ENCODE data around the gene RAB40C.

The RAB40C gene

DNA sequence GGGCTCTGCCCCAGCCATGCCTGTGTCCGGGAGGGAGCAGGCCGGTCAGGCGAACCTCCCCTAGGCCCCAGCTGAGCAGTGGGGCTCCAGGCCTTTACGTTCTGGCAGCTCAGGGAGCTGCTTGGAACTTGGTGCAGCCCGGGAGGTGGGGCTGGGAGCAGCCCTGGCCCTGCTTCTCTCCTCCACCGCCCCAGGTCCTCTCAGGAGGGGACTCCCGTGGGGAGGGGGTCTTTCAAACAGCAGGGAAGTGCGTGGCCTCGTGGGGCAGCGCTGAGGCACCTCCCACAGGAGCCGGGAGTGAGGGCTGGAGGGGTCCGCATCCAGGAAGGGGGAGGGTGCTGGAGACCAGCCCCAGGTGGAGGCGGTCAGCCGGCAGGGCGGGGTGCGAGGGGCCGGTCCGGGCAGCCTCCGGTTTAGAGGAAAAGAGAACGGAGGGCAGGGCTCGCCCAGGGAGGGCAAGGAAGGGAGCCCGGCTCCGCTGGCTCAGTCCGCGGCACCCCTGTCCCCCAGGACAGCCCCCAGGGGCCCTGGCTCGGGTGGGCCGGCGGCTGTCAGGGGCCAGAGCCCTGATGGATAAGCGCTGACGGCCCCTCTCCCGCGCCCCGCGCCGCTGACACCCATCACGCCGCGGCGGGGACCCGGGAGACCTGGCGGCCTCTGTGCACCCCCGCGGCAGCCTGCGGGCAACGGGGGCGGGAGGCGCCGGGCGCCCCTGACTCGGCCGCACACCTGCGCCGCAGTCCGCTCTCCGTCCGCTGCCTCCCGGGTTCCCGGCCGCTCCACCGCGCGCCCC, 30.3 kb upstream of the RAB40C start:
- no peak for DNase-seq

- no peak for DNase-seq
Measured at GRCh38 chr16:560204-560700, 29.6 kb upstream of the RAB40C start, which contains the start of gene PRR35. Gene PRR35 (plus strand): TSS chr16:560394. CDS start chr16:563295, 2,901 bp downstream.

DNA sequence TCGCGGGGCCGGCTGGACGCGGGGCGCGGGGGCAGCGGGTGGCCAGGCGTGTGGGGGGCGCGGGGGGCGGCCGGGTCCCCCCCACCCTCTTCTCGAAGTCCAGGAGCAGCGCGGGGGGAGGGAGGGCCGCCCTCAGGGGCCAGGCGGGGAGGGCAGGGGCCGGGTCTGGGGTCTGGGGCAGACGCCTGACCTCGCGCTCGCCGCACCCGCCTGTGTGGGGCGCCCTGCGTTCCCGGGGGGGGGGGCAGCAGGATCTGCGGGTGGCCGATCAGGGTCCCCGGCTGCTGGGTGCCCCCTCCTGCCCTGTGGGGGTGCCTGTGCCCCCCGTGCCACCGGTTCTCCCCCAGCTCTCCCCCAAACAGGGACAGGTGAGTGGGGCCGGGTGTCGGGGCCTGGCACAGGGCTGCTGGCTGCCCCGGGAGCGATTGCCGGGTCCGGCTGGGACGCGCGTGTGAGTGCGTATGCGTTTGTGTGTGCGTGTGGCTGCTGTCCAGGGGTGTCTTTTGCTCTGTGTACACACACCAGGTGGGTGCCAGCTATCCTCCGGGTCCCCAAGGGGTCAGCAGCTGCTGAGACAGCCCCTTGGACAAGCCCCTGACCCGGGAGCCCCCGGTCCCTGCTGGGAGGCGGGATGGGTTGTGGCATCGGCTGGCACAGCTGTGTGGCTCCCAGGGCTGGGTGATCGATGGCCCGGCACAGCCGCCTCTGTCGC, 29.0 kb upstream of the RAB40C start:
- DNase-seq, result no peak

- no peak for DNase-seq
Measured at GRCh38 chr16:561413-561794, 28.5 kb upstream of the RAB40C start.

- no peak for DNase-seq
Measured at GRCh38 chr16:561957-562938, 27.6 kb upstream of the RAB40C start.

- DNase-seq, result no peak
Measured at GRCh38 chr16:563072-563644, 26.7 kb upstream of the RAB40C start.

DNA sequence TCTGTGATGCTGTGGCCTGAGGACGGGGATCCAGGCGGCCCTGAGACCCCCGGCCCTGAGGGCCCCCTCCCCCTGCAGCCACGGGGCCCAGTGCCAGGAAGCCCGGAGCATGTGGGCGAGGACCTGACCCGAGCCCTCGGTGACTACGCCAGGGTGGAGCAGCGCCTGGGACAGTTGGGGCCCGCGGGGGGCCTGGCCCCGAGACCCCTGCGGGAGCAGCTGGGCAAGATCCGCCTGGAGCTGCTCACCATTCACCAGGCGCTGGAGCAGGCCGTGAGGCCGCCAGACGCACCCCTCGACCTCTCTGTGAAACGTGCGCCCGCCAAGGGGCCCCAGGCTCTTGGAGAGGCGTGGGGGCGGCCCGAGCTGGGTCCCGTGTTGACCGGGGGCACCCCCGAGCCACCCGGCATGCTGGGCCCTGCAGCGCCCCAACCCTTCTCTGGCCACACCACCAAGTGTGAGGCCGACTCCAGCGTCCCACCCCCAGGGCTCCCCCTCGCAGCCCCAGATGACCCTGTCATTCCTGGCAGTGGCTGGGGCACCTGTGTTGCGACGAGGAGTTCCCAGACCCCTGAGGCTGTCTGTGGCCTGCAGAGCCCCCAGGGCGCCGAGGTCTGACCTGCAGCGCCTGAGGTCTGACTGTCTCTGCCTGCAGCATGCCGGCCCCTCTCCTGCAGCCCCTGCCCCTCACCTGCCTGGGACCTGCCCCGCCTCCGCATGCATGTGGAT, 25.0 kb upstream of the RAB40C start:
- no peak for DNase-seq

- no peak for DNase-seq
Measured at GRCh38 chr16:565419-566330, 24.2 kb upstream of the RAB40C start.

GRCh38 chr16:566475-567372, 23.1 kb upstream of the RAB40C start, which contains the start of gene NHLRC4:
Gene NHLRC4 (plus strand): TSS chr16:567005. CDS start chr16:568048, 1,043 bp downstream.
- peak; percentile 58 for DNase-seq

DNA sequence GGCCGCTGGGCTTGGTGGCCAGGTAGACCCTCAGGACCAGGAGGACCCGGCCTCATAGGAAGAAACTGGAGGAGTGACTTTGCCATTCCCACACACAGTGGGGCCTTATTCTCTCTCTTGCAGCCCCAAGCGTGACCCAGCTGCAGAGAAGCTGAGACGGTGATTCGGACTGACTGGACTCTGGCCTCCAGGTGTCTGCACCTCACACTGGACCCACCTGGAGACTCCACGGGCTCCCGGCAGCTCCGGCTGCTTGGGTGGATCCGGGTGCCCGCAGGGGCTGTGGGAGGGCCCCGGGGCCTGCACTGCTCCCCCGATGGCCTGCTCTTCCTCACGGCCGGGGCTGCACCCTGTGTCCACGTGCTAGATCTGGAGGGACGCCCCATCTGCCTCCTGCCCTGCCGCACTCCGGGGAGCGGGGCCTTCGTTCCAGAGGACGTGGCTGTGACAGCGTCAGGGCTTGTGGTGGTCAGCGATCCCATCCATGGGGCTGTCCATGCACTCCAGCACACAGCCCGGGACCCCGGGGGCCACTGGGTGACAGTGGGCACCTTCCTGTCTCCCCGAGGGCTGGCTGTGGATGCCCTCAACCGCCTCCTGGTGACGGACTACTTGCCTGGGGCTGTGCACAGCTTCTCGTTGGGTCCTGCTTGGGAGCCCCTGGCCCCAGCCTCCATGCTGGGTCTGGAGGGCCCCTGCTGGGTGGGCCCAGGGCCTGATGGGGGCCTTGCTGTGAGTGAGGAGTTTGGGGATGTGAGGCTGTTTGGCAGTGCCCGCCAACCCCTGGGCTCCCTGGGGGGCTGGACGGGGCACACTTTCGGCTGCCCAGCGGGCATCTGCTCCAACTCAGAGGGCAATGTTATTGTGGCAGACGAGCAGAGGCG, 22.3 kb upstream of the RAB40C start:
- no peak for DNase-seq

DNA sequence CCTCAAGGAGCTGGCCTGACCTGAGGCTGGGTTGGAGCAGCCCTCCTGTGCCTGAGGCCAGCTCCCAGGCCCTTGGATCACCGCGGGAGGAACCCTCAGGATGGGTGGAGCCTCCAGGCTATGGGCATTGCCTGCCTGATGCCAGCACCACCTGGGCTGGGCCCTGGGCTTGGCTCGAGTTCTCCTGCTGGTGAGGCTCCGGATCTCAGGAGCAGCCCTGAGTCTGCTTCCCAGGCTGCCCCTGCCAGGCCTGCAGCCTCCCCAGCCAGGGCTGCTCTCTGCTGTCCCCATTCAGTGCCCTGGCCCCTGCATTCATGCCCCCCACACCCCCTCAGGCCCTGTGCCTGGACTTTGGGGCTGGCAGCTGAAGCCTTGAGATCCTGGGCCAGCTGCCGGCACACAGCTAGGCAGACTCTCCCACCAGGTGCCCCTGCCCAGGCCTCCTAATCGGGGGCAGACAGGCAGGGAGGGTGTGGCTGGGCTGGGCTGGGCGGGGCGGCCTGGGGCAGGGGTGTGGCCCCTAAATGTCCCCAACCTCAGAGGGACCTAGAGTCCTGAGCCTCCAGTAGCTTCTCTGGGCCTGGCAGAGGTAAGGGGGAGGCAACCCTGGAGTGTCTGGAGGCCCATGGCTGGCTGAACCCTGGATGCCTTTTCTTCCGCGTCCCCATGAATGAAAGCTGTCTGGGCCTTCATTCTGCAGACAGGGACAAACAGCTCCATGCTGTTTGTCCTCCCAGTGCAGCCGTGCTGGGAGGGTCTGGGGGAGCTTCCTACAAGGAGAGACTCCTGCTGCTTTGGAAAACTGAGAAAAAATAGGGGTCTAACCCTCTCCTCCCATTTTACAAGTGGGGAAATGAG, 21.2 kb upstream of the RAB40C start:
- DNase-seq, result no peak

DNA sequence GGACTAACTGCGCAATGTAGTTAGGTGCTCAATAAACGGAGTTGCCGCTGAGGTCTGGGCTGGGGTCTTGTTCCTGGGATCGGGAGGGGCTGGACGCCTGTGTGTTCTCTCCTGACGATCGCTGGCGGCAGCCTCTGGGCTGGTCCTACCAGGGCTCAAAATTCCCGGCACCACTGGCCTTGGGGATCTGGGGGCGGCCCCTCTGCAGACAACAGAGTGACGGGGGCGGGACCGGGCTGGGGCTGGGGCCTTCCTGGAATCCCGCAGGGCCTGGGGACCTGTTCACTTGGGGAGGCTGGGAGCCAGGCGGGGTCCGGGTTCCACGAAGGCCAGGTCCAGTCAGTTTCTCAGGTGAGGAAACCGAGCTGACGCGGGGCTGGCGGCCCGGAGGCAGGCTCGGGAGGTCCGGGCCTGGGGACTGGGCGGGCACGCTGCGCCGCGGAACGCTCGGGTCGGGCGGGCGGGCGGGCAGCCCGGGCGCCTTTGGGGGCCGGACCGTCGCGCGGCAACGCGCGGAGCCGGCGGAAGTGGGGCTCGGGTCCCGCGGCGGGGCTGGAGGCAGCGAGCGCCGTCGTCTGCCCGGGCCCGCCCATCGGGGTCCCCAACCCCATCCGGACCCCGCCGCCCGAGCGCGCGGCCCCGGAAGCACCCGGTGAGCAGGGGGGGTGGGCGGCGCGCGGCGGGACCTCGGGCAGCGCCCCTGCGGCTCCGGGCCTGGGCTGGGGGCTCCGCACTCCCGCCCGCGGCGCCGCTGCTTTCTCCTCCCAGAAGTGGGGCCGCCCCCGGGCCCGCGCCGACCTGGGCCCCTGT, 20.2 kb upstream of the RAB40C start, which contains the start of gene PIGQ:
Gene PIGQ, plus strand, starts transcription at position 524 of the 810 bp plus-strand sequence. CDS start 4,107 bp downstream, outside the sequence.
- DNase-seq, result peak; percentile 68

DNA sequence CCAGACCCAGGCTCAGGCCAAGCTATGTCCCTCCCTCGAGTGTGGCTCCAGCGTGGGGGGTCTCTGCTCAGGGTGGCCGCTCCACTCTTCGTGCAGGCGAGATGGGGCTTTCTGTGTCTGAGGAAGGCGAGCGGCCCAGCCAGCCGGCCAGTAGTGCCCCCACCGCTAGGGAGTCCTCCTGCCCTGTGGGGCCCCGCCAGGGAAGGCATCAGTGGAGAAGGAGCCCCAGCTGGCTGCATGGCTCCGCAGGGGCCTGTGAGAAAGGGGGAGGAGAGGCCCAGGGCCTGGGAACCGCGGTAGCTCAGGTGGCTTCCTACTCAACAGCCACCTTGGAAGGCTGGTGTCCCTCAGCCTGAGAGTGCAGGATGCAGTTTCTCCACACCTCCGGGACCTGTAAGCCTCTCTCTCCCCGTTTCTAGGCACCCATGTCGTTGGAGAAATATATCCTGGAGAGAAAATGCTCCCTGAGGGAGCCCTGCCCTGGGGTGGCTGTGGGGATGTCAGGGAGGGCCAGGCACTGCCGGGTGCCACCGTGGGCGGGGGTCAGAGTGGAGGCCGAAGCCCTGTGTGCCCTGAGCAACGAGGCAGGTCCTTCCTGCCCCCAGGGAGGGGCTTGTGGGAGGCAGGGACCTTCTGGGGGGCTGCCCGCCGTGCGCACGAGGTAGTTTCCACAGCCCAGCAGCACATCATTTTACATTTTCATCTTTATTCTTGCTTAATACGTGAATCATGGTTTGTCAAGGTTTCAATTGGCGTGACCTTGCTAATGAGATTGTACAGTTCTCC, 16.8 kb upstream of the RAB40C start:
- DNase-seq, result no peak

- DNase-seq, result no peak
Measured at GRCh38 chr16:574021-574760, 15.7 kb upstream of the RAB40C start.

Measured in EL (cell line).